K562 (cell line): Measurements from ENCODE around the gene NOL4. TPM values are rescaled to one million over a fixed set of nuclear protein-coding genes. Genes with fewer than 3 reads are reported as not detected.

Experiments
- ATAC-seq: fragments of 200-7000 bp; cut with Tn5 transposase; 3 replicates; pipeline ENCODE4 v1.9.1; 2020; ENCODE audit warnings: moderate library complexity
- BruUV-seq: library from RNA; stranded (reverse); fragments of 400-500 nt; replicated peaks from 2 replicates; lab custom pipeline; 2021; lab: Mats Ljungman, UMichigan
- CTCF ChIA-PET: fragments of 300-600 bp; formaldehyde crosslinking; extraction: SDS; loops from one replicate; lab custom pipeline; 2021; ENCODE audit warnings: low intra/inter-chr PET ratio; lab: Yijun Ruan, JAX
- POLR2A ChIA-PET: fragments of 300-600, 350-650 bp; sonication (Branson Sonifier 250); formaldehyde crosslinking; extraction: SDS; loops from one replicate; lab custom pipeline; 2021; ENCODE audit warnings: antibody characterized with exemption, inconsistent platforms; lab: Yijun Ruan, JAX
- DNase-seq, 4 experiments: peaks; one replicate each; pipeline versions ENCODE4 v3.0.0 to v3.0.0-alpha.2; 2011 to 2018; ENCODE audit warnings: low spot score in 3 of 4, mixed read lengths in 3 of 4; ENCODE audit errors: extremely low read depth in 1 of 4
- FAIRE-seq: peaks from 2 replicates; lab custom pipeline; 2011; peaks lifted over from hg19 to GRCh38; lab: Jason Lieb, UNC
- H2AFZ ChIP-seq: 2 replicates; pipeline ENCODE4 v1.6.0; 2011; ENCODE audit warnings: low read depth, low read length, control low read depth, inconsistent platforms
- H3K27ac ChIP-seq: fragments of 200-600 bp; 3 replicates; pipeline ENCODE4 v1.8.0; 2011; ENCODE audit warnings: low read depth, mild to moderate bottlenecking, control low read depth, inconsistent platforms, low read length, moderate library complexity, mixed read lengths; ENCODE audit errors: extremely low read depth
- H3K27me3 ChIP-seq, 2 experiments: fragments of 300-600 bp in 1 of 2; 2 replicates in 1 of 2; 3 replicates in 1 of 2; pipeline versions ENCODE4 v1.6.0 to v1.8.0; 2011; ENCODE audit warnings: inconsistent platforms in 2 of 2, low read length in 2 of 2, mild to moderate bottlenecking in 1 of 2, mixed read lengths in 1 of 2, moderate library complexity in 1 of 2; ENCODE audit not compliant: control insufficient read depth in 2 of 2, insufficient read depth in 2 of 2
- H3K36me3 ChIP-seq: fragments of 300-600 bp; 3 replicates; pipeline ENCODE4 v1.8.0; 2011; ENCODE audit warnings: mild to moderate bottlenecking, low read length, inconsistent platforms; ENCODE audit not compliant: control insufficient read depth, insufficient read depth
- H3K4me1 ChIP-seq, 2 experiments: fragments of 200-600 bp in 1 of 2; replicated peaks in 1 of 2; 2 replicates in 1 of 2; 3 replicates in 1 of 2; pipeline versions ENCODE4 v1.5.1 to v1.8.0; 2011; ENCODE audit warnings: inconsistent platforms in 2 of 2, low read length in 2 of 2, mild to moderate bottlenecking in 1 of 2, mixed read lengths in 1 of 2, moderate library complexity in 1 of 2; ENCODE audit not compliant: control insufficient read depth in 2 of 2, insufficient read depth in 2 of 2
- H3K4me2 ChIP-seq: 2 replicates; pipeline ENCODE4 v1.6.1; 2011; ENCODE audit warnings: low read length, control low read depth, inconsistent platforms, mixed read lengths; ENCODE audit not compliant: insufficient read depth
- H3K4me3 ChIP-seq: fragments of 200-600 bp; sonication (generic), shearing (Covaris generic); 2 replicates; pipeline ENCODE4 v1.5.1; 2016; ENCODE audit warnings: control low read depth, inconsistent platforms
- H3K79me2 ChIP-seq: fragments of 200-600 bp; 3 replicates; pipeline ENCODE4 v1.8.0; 2011; ENCODE audit warnings: low read length, inconsistent platforms; ENCODE audit not compliant: control insufficient read depth, insufficient read depth
- H3K9ac ChIP-seq, 2 experiments: 2 replicates each; pipeline versions ENCODE4 v1.6.0 to v1.6.1; 2011; ENCODE audit warnings: low read depth in 2 of 2, low read length in 2 of 2, control low read depth in 1 of 2, inconsistent platforms in 1 of 2, mild to moderate bottlenecking in 1 of 2, mixed read lengths in 1 of 2; ENCODE audit not compliant: insufficient read depth in 1 of 2
- H3K9me1 ChIP-seq: one replicate; pipeline ENCODE4 v1.6.0; 2011; ENCODE audit warnings: inconsistent platforms, mild to moderate bottlenecking, low read length, moderate library complexity; ENCODE audit not compliant: control insufficient read depth, insufficient read depth
- H3K9me3 ChIP-seq: replicated peaks from 2 replicates; pipeline ENCODE4 v1.5.1; 2011; ENCODE audit warnings: low read depth, low read length, inconsistent platforms; ENCODE audit not compliant: control insufficient read depth, insufficient read depth
- H4K20me1 ChIP-seq: replicated peaks from 2 replicates; pipeline ENCODE4 v1.6.1; 2011; ENCODE audit warnings: low read length, inconsistent platforms, mixed read lengths; ENCODE audit not compliant: control insufficient read depth, insufficient read depth
- CBX5 ChIP-seq: IDR thresholded peaks from 2 replicates; pipeline ENCODE4 v1.6.1; 2014; ENCODE audit warnings: low read depth, borderline replicate concordance
- CEBPB ChIP-seq: fragments of 450-650 bp; IDR thresholded peaks from 2 replicates; pipeline ENCODE4 v1.6.1; 2016; ENCODE audit warnings: missing genetic modification characterization, missing compliant biosample characterization
- DPF2 ChIP-seq: fragments of 450-650 bp; IDR thresholded peaks from 2 replicates; pipeline ENCODE4 v1.6.1; 2016
- GATAD2A ChIP-seq: fragments of 450-650 bp; IDR thresholded peaks from 2 replicates; pipeline ENCODE4 v1.6.1; 2017
- POU5F1 ChIP-seq: fragments of 150-350 bp; IDR thresholded peaks from 2 replicates; pipeline ENCODE4 v1.6.1; 2014; ENCODE audit warnings: borderline replicate concordance, low read length, low read depth, mild to moderate bottlenecking; ENCODE audit not compliant: partially characterized antibody
- U2AF2 ChIP-seq: fragments of 200-400 bp; formaldehyde crosslinking; optimal IDR thresholded peaks from 2 replicates; pipeline ENCODE3; 2017; ENCODE audit warnings: low read depth, mild to moderate bottlenecking, low read length
- ZNF140 ChIP-seq: fragments of 250-450 bp; sonication (Bioruptor Pico); IDR thresholded peaks from 2 replicates; pipeline ENCODE4 v1.8.0; 2021; ENCODE audit warnings: moderate library complexity, mild to moderate bottlenecking, inconsistent platforms
- ZNF444 ChIP-seq: fragments of 250-450 bp; sonication (Bioruptor Pico); IDR thresholded peaks from 2 replicates; pipeline ENCODE4 v1.4.0; 2020; ENCODE audit warnings: mild to moderate bottlenecking, moderate library complexity
- ZNF584 ChIP-seq: fragments of 200-800 bp; sonication (Bioruptor generic); IDR thresholded peaks from 2 replicates; pipeline ENCODE4 v1.6.1; 2016; ENCODE audit warnings: low read depth, mild to moderate bottlenecking, missing genetic modification characterization, missing compliant biosample characterization
- WGBS: fragments of 100-300 bp; shearing (Covaris generic); methylation state at CpG from one replicate; pipeline ENCODE4 v1.1.6; 2016; ENCODE audit warnings: low coverage, mixed read lengths; ENCODE audit not compliant: insufficient coverage; ENCODE audit errors: missing lambda C conversion rate; 5-methylcytosine and 5-hydroxymethylcytosine counted together
- in situ Hi-C: fragments of 300-500 bp; cut with MboI; formaldehyde crosslinking; loops from 4 replicates; pipeline ENCODE4 v1.15.0; 2018; ENCODE audit warnings: inconsistent platforms, mixed read lengths
- intact Hi-C: fragments of 100-400 bp; cut with micrococcal nuclease; formaldehyde crosslinking; loops from 2 replicates; pipeline ENCODE4 v1.14.2; 2022
- polyA plus RNA-seq, 8 experiments: library from polyadenylated mRNA; depleted of rRNA in 4 of 8; stranded (reverse) in 5 of 8; unstranded in 3 of 8; fragments of >200 nt; fragmentation: Nextera tagmentation in 2 of 8; fragmentation: Illumina TruSeq in 1 of 8; extraction: Ambion mirVana in 2 of 8; extraction: Trizol in 1 of 8; gene quantifications; 2 replicates each; pipeline versions ENCODE4 v1.2.1 to v1.2.3, GENCODE V29; 2011 to 2014; ENCODE audit warnings: inconsistent platforms in 1 of 8, missing spikeins in 1 of 8
- total RNA-seq, 7 experiments: library from RNA; depleted of rRNA in 6 of 7; stranded (reverse); fragments of >200 nt in 6 of 7; fragmentation: Illumina TruSeq in 2 of 7; extraction: Trizol in 2 of 7; gene quantifications; 2 replicates each; pipeline versions ENCODE4 v1.2.1 to v1.2.3, GENCODE V29; 2011 to 2021; ENCODE audit warnings: low replicate concordance in 1 of 7
- TF ChIP-seq, protein P1 (sequence below): fragments of 250-450 bp; sonication (Bioruptor Pico); IDR thresholded peaks from 2 replicates; pipeline ENCODE4 v1.5.0; 2021; ENCODE audit warnings: mild to moderate bottlenecking, moderate library complexity
- TF ChIP-seq, protein P2 (sequence below): sonication (generic); IDR thresholded peaks from 2 replicates; pipeline ENCODE4 v1.6.1; 2016

The NOL4 gene
- total and polyA plus RNA-seq, 9 of the 15 experiments (the other 6 are each of a cell fraction or from before 2014, with no cell fraction given): not detected

DNA sequence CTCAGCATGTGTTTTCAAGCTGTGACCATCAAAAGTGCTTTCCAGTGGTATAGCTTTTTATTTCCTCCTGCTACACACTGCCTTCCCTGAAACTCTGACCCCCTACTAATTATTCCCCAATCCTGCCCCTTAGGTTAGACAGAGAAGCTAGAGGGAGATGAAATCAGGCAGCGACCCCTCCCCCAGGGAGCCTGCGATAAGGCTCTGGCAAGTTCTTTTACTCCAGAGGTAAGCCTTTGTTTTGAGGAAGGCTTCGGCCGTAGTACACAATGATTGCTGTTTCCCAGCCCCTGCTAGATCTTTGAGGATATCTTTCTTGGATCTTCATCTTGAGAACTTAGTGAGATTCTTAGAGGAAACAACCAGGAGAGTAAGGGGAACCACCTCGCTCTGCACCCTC is 33.5 kb upstream of the NOL4 start:
- CTCF ChIA-PET: no interaction called here
- POLR2A ChIA-PET: no interaction called here

More for the DNA sequence above, 33.5 kb upstream of the NOL4 start:
- H3K4me2 ChIP-seq: no peak overlapping the region
- no peak for DNase-seq
- intact Hi-C loops (no loop called here), in situ Hi-C loops (no loop called here)
- no peaks in the 10 kb centered on the region for H3K9me1 ChIP-seq
- H3K79me2 ChIP-seq: no peaks in the 10 kb centered on the region
- TF ChIP-seq, protein P1, sequence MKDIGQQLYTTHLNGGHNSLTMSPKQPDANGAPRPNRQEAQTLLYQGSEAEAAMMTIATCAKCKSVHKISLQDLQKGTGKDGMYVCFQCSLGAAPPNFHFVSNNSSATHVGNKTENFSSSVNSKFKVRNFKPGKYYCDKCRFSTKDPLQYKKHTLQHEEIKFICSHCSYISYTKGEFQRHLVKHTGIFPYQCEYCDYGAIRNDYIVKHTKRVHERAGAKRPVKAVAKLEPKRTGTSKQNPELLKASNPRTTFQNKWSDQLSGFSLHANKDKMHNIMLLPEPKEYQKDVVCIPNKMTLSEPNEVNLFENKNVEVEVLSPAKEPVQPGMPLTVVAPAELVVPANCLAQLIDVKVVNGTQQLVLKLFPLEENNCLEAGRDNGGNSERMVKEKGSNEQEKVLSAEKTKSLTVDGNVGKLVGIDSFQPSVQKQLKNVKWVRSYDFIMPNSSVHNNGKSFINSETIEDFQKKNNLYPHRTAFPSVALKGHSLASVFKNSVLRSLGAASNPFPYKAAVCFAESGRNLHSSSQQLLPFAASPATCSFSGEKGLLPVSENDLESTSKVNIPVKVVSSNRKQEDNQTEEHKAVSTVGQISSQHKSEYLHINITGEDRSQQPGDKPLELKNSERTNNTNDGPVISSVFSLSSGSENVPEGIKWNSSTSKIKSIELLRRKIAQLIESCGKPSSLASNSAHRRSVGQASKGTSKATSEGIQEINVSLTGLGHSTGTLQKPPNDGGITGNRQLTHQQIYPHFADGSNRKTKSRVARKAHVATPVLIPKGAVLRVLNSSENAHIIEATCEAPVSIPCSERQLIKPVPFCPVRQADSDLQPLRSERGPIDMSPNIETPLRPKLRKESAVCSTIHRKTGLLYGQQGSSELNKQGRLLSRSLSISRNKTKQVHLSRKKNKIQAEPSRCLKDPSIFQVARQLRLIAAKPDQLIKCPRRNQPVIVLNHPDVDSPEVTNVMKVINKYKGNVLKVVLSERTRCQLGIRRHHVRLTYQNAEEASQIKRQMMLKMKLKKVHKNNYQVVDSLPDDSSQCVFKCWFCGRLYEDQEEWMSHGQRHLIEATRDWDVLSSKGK (CRISPR knock-in tag): no peak
- TF ChIP-seq ZNF584 (CRISPR knock-in tag) (no peak), CBX5 (no peak), GATAD2A (no peak), ZNF140 (CRISPR knock-in tag) (no peak), DPF2 (no peak), POU5F1 (no peak), CEBPB (tag) (no peak), ZNF444 (CRISPR knock-in tag) (no peak), U2AF2 (no peak)
- TF ChIP-seq, protein P2, sequence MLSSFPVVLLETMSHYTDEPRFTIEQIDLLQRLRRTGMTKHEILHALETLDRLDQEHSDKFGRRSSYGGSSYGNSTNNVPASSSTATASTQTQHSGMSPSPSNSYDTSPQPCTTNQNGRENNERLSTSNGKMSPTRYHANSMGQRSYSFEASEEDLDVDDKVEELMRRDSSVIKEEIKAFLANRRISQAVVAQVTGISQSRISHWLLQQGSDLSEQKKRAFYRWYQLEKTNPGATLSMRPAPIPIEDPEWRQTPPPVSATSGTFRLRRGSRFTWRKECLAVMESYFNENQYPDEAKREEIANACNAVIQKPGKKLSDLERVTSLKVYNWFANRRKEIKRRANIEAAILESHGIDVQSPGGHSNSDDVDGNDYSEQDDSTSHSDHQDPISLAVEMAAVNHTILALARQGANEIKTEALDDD: no peak
- no peaks in the 10 kb centered on the region for H3K27me3 ChIP-seq
- BruUV-seq: no TSS peak
- H3K27ac ChIP-seq: no peak overlapping the region
- no peaks in the 10 kb centered on the region for H4K20me1 ChIP-seq
- H3K9me3 ChIP-seq: peaks cover 2% of the 10 kb centered on the region; the same call in 1 of the 2 replicates
- no peaks in the 10 kb centered on the region for H3K4me1 ChIP-seq
- H3K36me3 ChIP-seq: no peaks in the 10 kb centered on the region
- no peak overlapping the region for H3K4me3 ChIP-seq
- 5% methylated on average over 5 of the region's 5 CpGs for WGBS
- no peak overlapping the region for H2AFZ ChIP-seq
- ATAC-seq: no peak
- H3K9ac ChIP-seq: no peak overlapping the region
- FAIRE-seq: no peak
